HG03575 (cell line): ENCODE results near the gene DAGLA.
"Not testable (repeated sequence)": the region's sequence is repeated elsewhere in the genome, so short reads cannot be mapped to it uniquely, and the experiment has no call there.

Source experiments
- ATAC-seq: cut with Tn5 transposase; IDR thresholded peaks from one replicate; pipeline ENCODE4 v1.9.1; 2021; ENCODE audit not compliant: unreplicated experiment, insufficient number of reproducible peaks, low FRiP score; ENCODE audit errors: extremely low read depth

The DAGLA gene

DNA sequence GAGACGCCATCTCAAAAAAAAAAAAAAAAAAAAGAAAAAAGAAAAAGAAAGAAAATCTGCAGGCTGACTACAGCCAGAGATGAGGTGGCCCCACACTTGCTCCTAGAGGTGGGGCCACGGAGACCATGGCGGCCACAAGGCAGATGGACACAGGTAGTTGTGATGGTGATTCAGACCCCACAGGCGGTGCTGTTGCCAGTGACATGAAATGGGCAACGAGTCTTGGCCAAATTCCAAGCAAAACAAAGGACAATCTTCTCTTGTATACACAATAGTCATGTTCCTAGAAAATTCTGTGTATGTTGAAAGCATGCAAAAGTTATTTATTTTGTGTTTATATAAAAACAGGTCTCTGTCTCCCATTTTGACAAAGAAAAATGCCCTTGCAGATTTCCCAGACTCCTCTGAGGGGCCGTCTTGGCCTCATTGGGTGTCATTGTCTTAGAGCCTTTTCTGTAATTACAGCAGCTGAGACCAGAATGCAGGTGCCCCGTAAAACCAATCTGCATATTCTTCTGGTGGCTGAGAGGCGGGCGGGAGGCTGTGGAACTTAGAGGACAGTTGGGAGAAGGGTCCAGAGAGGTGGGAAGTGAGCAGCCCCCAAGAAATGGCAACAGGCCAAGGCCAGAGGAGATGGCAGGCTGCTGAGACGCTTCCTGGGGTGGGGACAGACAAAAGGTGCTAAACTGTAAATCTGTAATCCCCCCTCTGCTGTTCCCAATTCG lies 22.5 kb upstream of the DAGLA start:
- no peak for ATAC-seq

DNA sequence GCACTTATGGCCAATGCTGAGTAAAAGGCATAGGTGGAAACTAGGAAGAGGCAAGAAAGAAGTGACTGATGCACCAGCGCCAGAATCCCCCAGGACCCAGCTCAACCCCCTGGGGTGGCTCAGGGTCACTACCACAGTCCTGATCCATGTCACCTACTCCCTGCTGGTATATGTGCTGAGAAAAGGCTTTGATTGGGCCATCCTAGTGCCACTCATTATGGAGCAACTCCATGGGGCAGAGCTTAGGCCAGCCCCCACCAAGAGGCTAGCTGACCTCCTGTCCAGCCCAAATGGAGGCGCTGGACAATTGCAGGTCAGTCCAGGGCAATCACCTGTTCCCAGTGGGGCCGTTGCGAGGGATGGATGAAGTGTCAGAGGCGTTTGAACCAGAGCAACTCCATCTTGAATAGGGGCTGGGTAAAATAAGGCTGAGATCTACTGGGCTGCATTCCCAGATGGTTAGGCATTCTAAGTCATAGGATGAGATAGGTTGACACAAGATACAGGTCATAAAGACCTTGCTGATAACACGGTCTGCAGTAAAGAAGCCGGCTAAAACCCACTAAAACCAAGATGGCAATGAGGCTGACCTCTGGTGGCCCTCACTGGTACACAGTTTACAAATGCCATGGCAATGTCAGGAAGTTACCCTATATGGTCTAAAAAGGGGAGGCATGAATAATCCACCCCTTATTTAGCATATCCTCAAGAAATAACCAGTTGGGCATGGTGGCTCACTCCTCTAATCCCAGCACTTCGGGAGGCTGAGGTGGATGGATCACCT lies 20.6 kb upstream of the DAGLA start:
- no peak for ATAC-seq

DNA sequence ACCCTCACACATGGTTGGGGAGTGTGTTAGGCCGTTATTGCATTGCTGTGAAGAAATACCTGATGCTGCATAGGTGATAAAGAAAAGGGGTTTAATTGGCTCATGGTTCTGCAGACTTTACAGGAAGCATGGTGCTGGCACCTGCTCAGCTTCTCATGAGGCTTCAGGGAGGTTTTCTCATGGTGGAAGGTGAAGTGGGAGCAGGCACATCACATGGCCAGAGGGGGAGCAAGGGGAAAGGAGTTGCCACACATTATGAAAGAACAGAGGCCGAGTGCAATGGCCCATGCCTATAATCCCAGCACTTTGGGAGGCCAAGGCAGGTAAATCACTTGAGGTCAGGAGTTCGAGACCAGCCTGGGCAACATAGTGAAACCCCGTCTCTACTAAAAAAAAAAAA lies 19.2 kb upstream of the DAGLA start:
- not testable (repeated sequence) for ATAC-seq

- ATAC-seq = no peak
These were observed 13.4 kb upstream of the DAGLA start for GRCh38 chr11:61666684-61667297.

DNA sequence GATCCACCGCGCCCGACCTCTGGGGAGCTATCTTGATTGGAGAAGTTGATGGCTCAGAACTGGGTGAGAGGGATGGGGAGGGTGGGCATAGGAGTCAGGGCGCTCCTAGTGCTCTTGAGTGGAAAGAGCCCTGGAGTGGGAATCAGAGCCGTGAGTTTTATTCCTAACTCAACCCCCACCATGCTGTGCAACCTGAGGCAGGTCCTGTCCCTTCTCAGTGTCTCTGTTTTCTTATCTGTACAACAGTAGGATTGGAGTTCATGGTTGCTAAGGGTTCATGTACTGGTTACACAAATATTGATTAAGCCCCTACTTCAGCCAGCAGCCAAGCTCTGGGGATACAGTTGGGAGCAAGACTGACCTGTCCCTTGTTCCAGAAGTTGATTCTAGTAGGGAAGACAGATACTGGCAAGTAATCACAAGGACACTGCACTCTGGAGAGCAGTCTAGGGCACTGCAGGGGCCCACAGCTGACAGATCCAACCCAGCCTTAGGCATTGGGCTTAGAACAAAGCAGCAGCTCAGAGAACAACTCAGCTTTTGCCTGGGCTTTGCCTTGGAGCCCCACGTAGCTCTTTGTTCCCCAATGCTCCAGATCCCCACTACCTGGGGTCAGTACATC lies 12.4 kb upstream of the DAGLA start:
- ATAC-seq = no peak

GRCh38 chr11:61669417-61669816 lies 10.8 kb upstream of the DAGLA start:
- no peak for ATAC-seq

DNA sequence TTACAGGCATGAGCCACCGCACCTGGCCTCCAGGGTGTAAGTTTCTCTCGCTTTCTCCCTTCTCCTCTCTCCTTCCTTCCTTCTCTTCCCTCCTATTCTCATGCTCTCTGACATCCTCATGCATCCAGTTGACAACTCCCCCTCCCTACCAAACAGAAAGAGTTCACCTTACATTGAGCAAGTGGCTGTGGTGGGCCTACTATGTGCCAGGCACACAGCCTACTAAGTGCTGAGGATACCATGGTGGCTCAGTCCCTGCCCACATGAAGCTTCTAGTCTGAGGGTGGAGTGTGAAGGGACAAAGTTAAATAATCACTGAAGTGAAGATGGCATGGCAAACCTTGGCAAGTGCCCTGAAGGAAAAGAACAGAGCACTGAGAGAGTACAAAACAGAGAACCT lies 9.6 kb upstream of the DAGLA start:
- ATAC-seq = no peak

DNA sequence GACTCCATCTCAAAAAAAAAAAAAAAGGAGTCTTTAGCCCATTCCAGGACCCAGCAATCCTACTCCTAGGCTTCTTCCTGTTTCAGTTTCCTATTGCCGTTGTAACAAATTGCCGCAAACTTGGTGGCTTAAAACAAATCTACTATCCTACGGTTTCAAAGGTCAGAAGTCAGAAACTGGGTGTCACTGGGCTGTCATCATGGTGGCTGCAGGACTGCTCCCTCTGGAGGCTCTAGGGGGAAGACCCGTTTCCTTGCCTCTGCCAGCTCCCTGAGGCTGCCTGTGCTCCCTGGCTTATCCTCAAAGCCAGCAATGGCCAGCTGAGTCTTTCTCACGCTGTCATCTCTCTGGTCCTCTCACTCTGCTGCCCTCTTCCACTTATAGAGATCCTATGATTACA lies 8.7 kb upstream of the DAGLA start:
- no peak for ATAC-seq

GRCh38 chr11:61673946-61674467 lies 6.2 kb upstream of the DAGLA start:
- ATAC-seq = not testable (repeated sequence)

DNA sequence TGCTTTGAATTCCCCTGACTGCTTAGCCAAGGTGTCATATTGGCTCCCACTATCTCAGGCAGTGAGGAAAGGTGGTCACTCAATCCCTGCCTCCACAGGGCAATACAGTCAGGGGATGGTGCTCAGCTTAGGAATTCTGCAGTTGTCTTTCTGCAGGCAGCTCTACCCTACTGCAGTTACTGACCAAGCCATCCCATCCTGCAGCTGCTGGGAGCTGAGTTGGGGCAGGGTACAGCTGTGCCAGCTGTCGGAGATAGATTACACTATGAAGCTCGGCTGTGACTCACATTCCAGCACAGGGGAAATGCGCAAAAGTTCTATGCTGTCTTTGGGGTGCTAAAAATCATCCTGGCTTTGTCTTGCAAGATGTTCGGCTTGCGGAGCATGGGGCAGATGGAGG lies 4.4 kb upstream of the DAGLA start:
- ATAC-seq = no peak

DNA sequence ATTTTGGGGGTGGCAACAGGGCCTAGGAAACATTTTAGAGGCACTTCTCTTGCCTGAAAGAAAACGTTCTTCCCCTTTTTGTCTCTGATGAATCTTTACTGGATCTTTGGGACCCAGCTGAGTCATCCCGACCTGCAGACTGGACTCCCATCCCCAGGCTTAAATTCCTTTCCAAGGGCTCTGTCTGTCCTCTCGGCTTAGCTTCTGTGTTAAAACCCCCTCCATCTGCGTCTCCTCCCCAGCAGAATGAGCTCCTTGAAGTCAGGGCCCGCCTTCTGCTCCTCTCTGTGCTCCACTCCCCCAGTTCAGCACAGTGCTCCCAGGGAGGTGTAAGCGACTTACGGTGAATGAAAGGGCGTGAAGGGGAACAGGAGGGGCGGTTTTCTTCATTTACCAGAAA lies 895 bp upstream of the DAGLA start:
- no peak for ATAC-seq

- no peak for ATAC-seq
These were observed 531 bp downstream of the DAGLA start for GRCh38 chr11:61680622-61681221.

DNA sequence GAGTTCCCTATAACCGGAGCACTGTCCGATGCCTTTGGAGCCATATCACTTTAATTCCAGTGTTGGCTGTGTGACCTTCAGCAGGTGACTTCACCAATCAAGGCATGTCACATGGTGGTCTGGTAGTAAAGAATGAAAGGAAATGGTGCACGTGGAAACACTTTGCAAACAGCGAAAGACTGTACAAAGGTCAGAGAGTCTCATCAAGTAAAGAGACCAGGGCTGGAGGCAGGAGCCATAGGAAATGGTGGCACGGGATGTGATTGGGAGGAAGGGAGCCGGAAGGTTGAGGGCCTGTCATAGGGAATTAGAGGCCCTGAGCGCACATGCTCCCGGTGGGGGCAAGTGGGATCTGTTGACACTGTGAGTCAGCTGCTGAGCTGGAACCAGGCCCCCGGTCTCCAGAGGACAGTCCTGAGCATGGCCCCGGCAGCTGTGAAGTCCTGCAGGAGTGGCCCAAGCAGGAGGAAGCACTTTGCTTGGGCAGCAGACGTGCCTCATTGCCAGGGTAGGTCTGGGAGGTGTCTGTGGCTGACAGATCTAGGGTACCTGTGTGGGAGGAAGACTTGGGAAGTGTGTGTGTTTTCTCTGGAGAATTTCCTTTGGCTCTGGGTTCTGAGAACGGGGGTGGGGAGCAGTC lies 2.0 kb downstream of the DAGLA start:
- ATAC-seq = no peak

DNA sequence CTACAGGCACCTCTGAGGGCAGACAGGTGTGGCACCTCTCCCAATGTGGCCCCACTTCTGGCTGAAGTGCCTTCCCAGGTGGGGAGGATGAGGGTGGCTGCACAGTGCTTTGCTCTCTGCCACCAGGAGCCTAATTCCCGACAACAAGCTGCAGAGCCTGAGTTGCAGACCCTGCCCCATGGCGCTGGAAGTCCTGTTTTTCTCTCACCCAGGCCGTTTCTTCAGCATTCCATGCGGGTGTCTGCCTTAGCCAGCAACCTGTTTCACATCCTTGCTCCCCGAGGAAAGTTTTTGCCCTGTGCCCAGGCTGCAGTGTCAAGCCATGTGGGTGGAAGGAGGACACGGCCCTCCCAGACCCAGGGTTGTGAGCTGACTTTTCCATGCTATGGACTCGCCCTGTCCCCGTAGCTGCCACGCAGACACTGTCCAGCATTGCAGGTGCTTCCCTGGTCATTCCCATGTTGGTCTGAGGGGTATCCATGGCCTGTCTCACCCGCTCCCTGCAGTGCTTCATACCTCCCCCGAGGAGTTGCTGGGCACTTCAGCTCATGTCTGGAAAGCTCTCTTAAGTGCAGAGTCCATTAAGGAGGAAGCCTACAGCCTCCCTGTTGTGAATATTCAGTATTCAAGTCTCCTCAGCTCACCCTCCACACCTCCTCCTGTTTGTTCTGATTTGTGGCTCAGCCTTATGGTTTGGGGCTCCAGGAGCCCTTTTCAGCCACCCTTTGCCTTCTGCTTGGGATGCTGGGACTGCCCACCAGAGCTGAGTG lies 2.9 kb downstream of the DAGLA start:
- ATAC-seq = no peak

GRCh38 chr11:61683961-61684869 lies 4.0 kb downstream of the DAGLA start:
- ATAC-seq = no peak

DNA sequence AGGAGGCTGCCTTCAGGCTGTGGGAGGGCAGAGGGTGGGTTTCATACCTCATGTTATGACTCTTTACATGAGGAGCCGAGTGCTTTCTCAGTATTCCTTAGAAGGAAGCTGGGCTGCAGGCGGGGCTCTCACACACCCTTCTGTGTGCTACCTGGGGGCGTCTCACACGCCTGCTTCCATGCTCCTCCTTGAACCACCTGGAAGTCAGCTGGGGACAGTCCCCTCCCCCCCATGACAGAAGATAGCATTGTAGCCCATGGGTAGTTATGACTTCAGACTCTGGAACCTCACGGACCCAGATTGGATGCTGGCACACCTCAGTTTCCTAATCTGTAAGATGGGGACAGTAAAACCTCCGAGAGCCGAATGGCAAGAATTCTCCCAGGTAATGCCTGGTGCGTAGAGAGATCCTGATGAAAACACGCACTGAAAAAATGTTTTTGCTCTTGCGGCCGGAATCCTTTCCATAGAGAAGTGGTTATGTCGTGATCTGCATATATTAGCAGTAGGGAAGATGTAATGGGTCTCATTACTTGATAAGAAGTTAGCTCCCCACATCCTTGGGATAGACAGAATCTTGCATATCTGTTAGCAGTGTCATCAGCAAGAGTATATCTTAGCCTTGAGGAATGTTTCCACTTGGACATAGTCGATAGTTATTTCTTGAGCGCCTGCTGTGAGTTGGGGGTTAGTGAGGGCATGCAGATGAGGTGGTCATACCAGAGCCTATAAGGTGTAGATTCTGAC lies 4.9 kb downstream of the DAGLA start:
- ATAC-seq = no peak

GRCh38 chr11:61685617-61685967 lies 5.4 kb downstream of the DAGLA start:
- no peak for ATAC-seq
